PC-3 (cell line): Measurements from ENCODE around the gene POLR2F.

Experiments used
- CTCF ChIP-seq: fragments of 300-600 bp; sonication (generic); conservative IDR thresholded peaks from 2 replicates; pipeline ENCODE4 v1.5.1; 2017; ENCODE audit warnings: antibody characterized with exemption, low read depth, mild to moderate bottlenecking, low read length
- EZH2 ChIP-seq: fragments of 300-600 bp; sonication (generic); IDR thresholded peaks from one replicate; pipeline ENCODE4 v1.6.1; 2017; ENCODE audit warnings: antibody characterized with exemption, mild to moderate bottlenecking, low read length; ENCODE audit not compliant: unreplicated experiment
- EZH2phosphoT487 ChIP-seq: fragments of 300-600 bp; sonication (generic); IDR thresholded peaks from 2 replicates; pipeline ENCODE4 v1.6.1; 2018; ENCODE audit warnings: mild to moderate bottlenecking, antibody characterized with exemption, low read length, borderline replicate concordance

DNA sequence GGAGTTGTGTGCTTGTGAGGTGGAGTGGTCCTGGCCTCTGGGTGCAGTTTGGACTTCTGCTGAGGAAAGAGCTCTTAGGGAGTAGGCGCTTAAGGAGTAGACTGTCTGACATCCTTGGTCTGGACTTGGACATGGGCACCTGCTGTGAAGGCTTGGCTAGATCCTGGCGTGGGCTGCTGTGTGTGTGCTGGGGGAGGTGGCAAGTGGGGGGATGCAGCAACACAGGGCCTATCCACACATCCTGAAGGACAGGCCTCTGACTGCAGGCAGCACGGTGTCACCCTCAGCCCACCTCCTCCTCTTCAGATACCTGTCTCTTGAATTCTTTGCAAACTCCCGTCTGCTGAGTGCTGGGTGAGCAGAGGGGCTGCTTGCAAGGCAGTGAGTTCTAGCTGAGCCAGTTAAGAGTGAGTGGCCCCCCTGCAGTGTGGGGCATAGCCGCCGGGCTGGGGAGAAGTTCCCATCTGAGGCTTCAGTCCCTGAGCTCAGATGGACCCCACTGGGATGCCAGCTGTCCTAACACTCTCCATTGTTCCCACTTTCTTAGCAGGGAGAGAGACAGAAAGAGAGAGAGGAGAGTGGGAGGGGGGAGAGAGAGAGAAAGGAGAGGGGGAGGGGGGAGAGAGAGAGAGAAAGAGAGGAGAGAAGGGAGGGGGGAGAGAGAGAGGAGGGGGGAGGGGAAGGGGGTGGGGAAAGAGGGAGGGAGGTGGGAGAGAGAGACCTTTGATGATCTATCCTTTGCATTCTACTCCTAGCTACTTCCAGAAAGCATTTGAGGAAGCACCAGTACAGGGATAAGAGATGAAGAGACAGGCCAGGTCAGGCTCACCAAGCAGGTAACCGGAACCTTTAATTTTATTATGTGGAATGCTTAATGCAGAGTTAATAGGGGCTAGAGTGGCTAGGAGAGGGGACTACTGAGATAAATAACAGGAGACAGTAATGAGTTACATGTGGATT is 18.3 kb downstream of the POLR2F start:
- TF ChIP-seq CTCF (no peak), EZH2 (no peak), EZH2phosphoT487 (no peak)
